Fibroblast of the aortic adventitia (primary cell): Measurements from ENCODE around the gene GALNT2. TPM values are rescaled to one million over a fixed set of nuclear protein-coding genes. Genes with fewer than 3 reads are reported as not detected.

Source experiments
- DNase-seq: peaks from one replicate; pipeline ENCODE4 v3.0.0-alpha.2; 2010; ENCODE audit warnings: low read depth
- H3K4me3 ChIP-seq: 2 replicates; pipeline ENCODE4 v1.5.1; 2011; ENCODE audit warnings: low read depth, mild to moderate bottlenecking, control low read depth, low read length, moderate library complexity
- total RNA-seq: library from RNA; depleted of rRNA; stranded (reverse); fragments of >200 nt; gene quantifications from 2 replicates; pipeline ENCODE4 v1.2.3, GENCODE V29; 2012; ENCODE audit warnings: low replicate concordance
- TF ChIP-seq, protein P1 (sequence below): IDR thresholded peaks from 2 replicates; pipeline ENCODE4 v1.5.1; 2011; ENCODE audit warnings: mild to moderate bottlenecking, low read length, control low read depth, inconsistent platforms; ENCODE audit not compliant: insufficient read depth

GALNT2 gene
- total RNA-seq, 1 donor, result 68.1 TPM

GRCh38 chr1:230172016-230172537 is 105.0 kb downstream of the GALNT2 start:
- DNase-seq, result no peak
- no peak overlapping the region for H3K4me3 ChIP-seq
- TF ChIP-seq, protein P1, sequence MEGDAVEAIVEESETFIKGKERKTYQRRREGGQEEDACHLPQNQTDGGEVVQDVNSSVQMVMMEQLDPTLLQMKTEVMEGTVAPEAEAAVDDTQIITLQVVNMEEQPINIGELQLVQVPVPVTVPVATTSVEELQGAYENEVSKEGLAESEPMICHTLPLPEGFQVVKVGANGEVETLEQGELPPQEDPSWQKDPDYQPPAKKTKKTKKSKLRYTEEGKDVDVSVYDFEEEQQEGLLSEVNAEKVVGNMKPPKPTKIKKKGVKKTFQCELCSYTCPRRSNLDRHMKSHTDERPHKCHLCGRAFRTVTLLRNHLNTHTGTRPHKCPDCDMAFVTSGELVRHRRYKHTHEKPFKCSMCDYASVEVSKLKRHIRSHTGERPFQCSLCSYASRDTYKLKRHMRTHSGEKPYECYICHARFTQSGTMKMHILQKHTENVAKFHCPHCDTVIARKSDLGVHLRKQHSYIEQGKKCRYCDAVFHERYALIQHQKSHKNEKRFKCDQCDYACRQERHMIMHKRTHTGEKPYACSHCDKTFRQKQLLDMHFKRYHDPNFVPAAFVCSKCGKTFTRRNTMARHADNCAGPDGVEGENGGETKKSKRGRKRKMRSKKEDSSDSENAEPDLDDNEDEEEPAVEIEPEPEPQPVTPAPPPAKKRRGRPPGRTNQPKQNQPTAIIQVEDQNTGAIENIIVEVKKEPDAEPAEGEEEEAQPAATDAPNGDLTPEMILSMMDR, result no peak

GRCh38 chr1:230173187-230173975 is 106.3 kb downstream of the GALNT2 start:
- TF ChIP-seq, protein P1, result no peak
- H3K4me3 ChIP-seq, result no peak overlapping the region
- no peak for DNase-seq

- H3K4me3 ChIP-seq, result no peak overlapping the region
- TF ChIP-seq, protein P1, result no peak
Observed at GRCh38 chr1:230174041-230174440, 107.0 kb downstream of the GALNT2 start.

GRCh38 chr1:230174471-230175162 is 107.6 kb downstream of the GALNT2 start:
- TF ChIP-seq, protein P1, result no peak
- H3K4me3 ChIP-seq, result no peak overlapping the region
- no peak for DNase-seq

More at GRCh38 chr1:230174041-230174440, 107.0 kb downstream of the GALNT2 start:
- DNase-seq, result no peak

DNA sequence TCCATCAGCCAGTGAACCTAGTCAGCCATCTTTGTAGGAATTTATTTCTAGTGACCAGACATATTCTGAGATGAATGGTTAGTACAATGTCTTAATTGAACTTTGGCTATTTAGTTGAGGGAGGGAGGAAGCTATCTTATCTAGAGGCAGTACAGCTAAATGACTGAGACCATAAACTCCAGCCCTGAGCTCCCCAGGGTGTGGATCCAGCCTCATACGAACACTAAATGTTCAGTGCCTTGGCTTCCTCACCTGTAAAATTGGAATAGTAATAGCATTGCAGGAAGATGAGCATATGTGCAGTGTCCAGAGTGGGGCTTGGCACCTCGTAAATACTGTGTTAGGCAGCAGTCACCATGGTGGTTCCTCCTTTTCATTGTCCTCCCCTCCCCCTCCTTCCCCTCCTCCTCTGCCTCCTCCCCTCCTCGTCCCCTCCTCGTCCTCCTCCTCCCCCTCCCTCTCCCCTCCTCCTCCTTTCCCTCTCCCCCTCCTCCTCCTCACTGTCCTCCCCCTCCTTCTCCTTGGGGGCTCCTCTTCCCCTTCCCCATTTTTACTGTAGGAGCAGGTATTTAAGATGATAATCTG is 108.2 kb downstream of the GALNT2 start:
- no peak for DNase-seq
- H3K4me3 ChIP-seq, result no peak overlapping the region
- TF ChIP-seq, protein P1, result no peak

GRCh38 chr1:230175839-230176238 is 108.8 kb downstream of the GALNT2 start:
- H3K4me3 ChIP-seq, result no peak overlapping the region
- no peak for DNase-seq
- TF ChIP-seq, protein P1, result no peak
